ENCODE data around the gene EIF5B.
"Not testable (repeated sequence)": the region's sequence is repeated elsewhere in the genome, so short reads cannot be mapped to it uniquely, and the experiment has no call there.

- TF ChIP-seq CTCF, POLR2A (IDR thresholded peaks at IDR 0.05): not testable (repeated sequence)
Observed at GRCh38 chr2:99345446-99345845, 8.3 kb downstream of the EIF5B start.

All from esophagus squamous epithelium (tissue), 4 donors.